H1 (cell line): ENCODE results near the gene RAB36. TPM values are rescaled to one million over a fixed set of nuclear protein-coding genes. Genes with fewer than 3 reads are reported as not detected.

Experiments used
- CTCF ChIA-PET: fragments of 300-600 bp; sonication (Branson Sonifier 250); formaldehyde crosslinking; loops from one replicate; lab custom pipeline; 2021; ENCODE audit not compliant: partially characterized antibody; lab: Charles Lee
- POLR2A ChIA-PET: fragments of 300-600 bp; sonication (Branson Sonifier 250); formaldehyde crosslinking; loops from one replicate; lab custom pipeline; 2021; ENCODE audit warnings: inconsistent platforms; ENCODE audit not compliant: partially characterized antibody; lab: Charles Lee
- DNase-seq, 2 experiments: peaks; one replicate each; pipeline versions ENCODE4 v3.0.0 to v3.0.0-alpha.2; 2010 to 2022; ENCODE audit warnings: low spot score in 2 of 2, low read depth in 1 of 2, mixed read lengths in 1 of 2
- FAIRE-seq: peaks from 2 replicates; lab custom pipeline; 2011; peaks lifted over from hg19 to GRCh38; lab: Jason Lieb, UNC
- H2AFZ ChIP-seq: 2 replicates; pipeline ENCODE4 v1.8.1; 2012; ENCODE audit warnings: low read length, inconsistent platforms
- H2AK5ac ChIP-seq: 2 replicates; pipeline ENCODE4 v1.6.1; 2013; ENCODE audit warnings: low read depth, low read length
- H2BK120ac ChIP-seq: replicated peaks from 2 replicates; pipeline ENCODE3; 2013; ENCODE audit warnings: low read depth, low read length, inconsistent platforms
- H2BK12ac ChIP-seq: 2 replicates; pipeline ENCODE4 v1.6.1; 2013; ENCODE audit warnings: low read depth, low read length
- H2BK15ac ChIP-seq: 2 replicates; pipeline ENCODE4 v1.6.1; 2013; ENCODE audit warnings: low read length
- H2BK20ac ChIP-seq: 2 replicates; pipeline ENCODE4 v1.6.1; 2013; ENCODE audit warnings: low read length
- H2BK5ac ChIP-seq: 2 replicates; pipeline ENCODE4 v1.6.1; 2013; ENCODE audit warnings: low read depth, low read length
- H3K14ac ChIP-seq: 2 replicates; pipeline ENCODE4 v1.6.1; 2013; ENCODE audit warnings: inconsistent platforms; ENCODE audit not compliant: insufficient read length
- H3K18ac ChIP-seq: 2 replicates; pipeline ENCODE4 v1.6.1; 2013; ENCODE audit warnings: low read length; ENCODE audit errors: extremely low read depth
- H3K23ac ChIP-seq: 2 replicates; pipeline ENCODE4 v1.6.1; 2013; ENCODE audit warnings: inconsistent platforms; ENCODE audit not compliant: insufficient read length
- H3K23me2 ChIP-seq: 2 replicates; pipeline ENCODE4 v1.6.1; 2013; ENCODE audit warnings: low read depth, low read length
- H3K27ac ChIP-seq: 2 replicates; pipeline ENCODE4 v1.6.1; 2011; ENCODE audit warnings: low read depth, low read length, inconsistent platforms
- H3K27me3 ChIP-seq, 4 experiments: replicated peaks in 1 of 4; 1 replicate in 1 of 4; 2 replicates in 3 of 4; pipeline versions ENCODE4 v1.6.1 to v1.8.1; 2011 to 2013; ENCODE audit warnings: low read length in 3 of 4, mild to moderate bottlenecking in 3 of 4, inconsistent platforms in 2 of 4, mixed read lengths in 2 of 4, moderate library complexity in 1 of 4; ENCODE audit not compliant: control insufficient read depth in 3 of 4, insufficient read depth in 3 of 4; ENCODE audit errors: extremely low read depth in 1 of 4
- H3K36me3 ChIP-seq, 4 experiments: 2 replicates each; pipeline versions ENCODE4 v1.6.1 to v1.8.1; 2011 to 2013; ENCODE audit warnings: mild to moderate bottlenecking in 4 of 4, low read length in 3 of 4, moderate library complexity in 2 of 4, control low read depth in 1 of 4, inconsistent platforms in 1 of 4; ENCODE audit not compliant: insufficient read depth in 4 of 4, control insufficient read depth in 2 of 4
- H3K4ac ChIP-seq: replicated peaks from 2 replicates; pipeline ENCODE3; 2013; ENCODE audit warnings: low read length, low read depth, mixed read lengths, inconsistent platforms; ENCODE audit not compliant: insufficient read length
- H3K4me1 ChIP-seq, 4 experiments: replicated peaks in 1 of 4; 1 replicate in 1 of 4; 2 replicates in 3 of 4; pipeline versions ENCODE4 v1.6.1 to v1.8.1; 2011 to 2013; ENCODE audit warnings: low read length in 3 of 4, inconsistent platforms in 2 of 4, mixed read lengths in 1 of 4; ENCODE audit not compliant: insufficient read depth in 4 of 4, control insufficient read depth in 3 of 4
- H3K4me2 ChIP-seq, 2 experiments: 2 replicates each; pipeline versions ENCODE4 v1.6.1 to v1.8.1; 2011 to 2013; ENCODE audit warnings: low read depth in 2 of 2, low read length in 2 of 2, control low read depth in 1 of 2, inconsistent platforms in 1 of 2, mild to moderate bottlenecking in 1 of 2; ENCODE audit not compliant: insufficient read depth in 1 of 2
- H3K4me3 ChIP-seq, 4 experiments: fragments of 200-600, 300-600 bp in 1 of 4; sonication (generic), shearing (Covaris generic), sonication (Bioruptor Twin) in 1 of 4; 2 replicates each; pipeline versions ENCODE4 v1.5.1 to v1.8.1; 2011 to 2016; ENCODE audit warnings: low read length in 4 of 4, low read depth in 3 of 4, control low read depth in 2 of 4, inconsistent platforms in 2 of 4, mild to moderate bottlenecking in 2 of 4, mixed read lengths in 1 of 4, moderate library complexity in 1 of 4; ENCODE audit not compliant: insufficient read depth in 2 of 4; ENCODE audit errors: extremely low read depth in 1 of 4
- H3K56ac ChIP-seq: replicated peaks from 2 replicates; pipeline ENCODE3; 2013; ENCODE audit warnings: low read depth, mild to moderate bottlenecking, mixed read lengths, low read length, inconsistent platforms; ENCODE audit not compliant: insufficient read length
- H3K79me1 ChIP-seq: 2 replicates; pipeline ENCODE4 v1.6.1; 2013; ENCODE audit warnings: low read depth, low read length, control low read depth
- H3K79me2 ChIP-seq, 2 experiments: 2 replicates each; pipeline versions ENCODE4 v1.6.1 to v1.8.1; 2012 to 2013; ENCODE audit warnings: low read length in 2 of 2, mild to moderate bottlenecking in 2 of 2, inconsistent platforms in 1 of 2; ENCODE audit not compliant: insufficient read depth in 2 of 2, control insufficient read depth in 1 of 2
- H3K9ac ChIP-seq, 4 experiments: replicated peaks in 1 of 4; 1 replicate in 1 of 4; 2 replicates in 3 of 4; pipeline versions ENCODE4 v1.6.1 to v1.8.1; 2011 to 2013; ENCODE audit warnings: low read depth in 3 of 4, low read length in 3 of 4, control low read depth in 2 of 4, mild to moderate bottlenecking in 2 of 4, moderate library complexity in 2 of 4, inconsistent platforms in 1 of 4; ENCODE audit errors: extremely low read depth in 1 of 4
- H3K9me3 ChIP-seq, 2 experiments: 2 replicates each; pipeline versions ENCODE4 v1.6.1 to v1.8.1; 2012 to 2013; ENCODE audit warnings: mild to moderate bottlenecking in 2 of 2, moderate library complexity in 2 of 2, control low read depth in 1 of 2, inconsistent platforms in 1 of 2, low read depth in 1 of 2, low read length in 1 of 2, mixed read lengths in 1 of 2; ENCODE audit not compliant: insufficient read depth in 2 of 2
- H4K20me1 ChIP-seq, 2 experiments: replicated peaks in 1 of 2; 2 replicates each; pipeline versions ENCODE3 to v1.8.1; 2011 to 2013; ENCODE audit warnings: inconsistent platforms in 2 of 2, low read length in 2 of 2, mild to moderate bottlenecking in 1 of 2; ENCODE audit not compliant: insufficient read depth in 2 of 2, control insufficient read depth in 1 of 2
- H4K5ac ChIP-seq: 2 replicates; pipeline ENCODE4 v1.6.1; 2013; ENCODE audit warnings: low read length, low read depth, mixed read lengths, inconsistent platforms; ENCODE audit not compliant: insufficient read length
- H4K8ac ChIP-seq: 2 replicates; pipeline ENCODE4 v1.8.0; 2013; ENCODE audit warnings: mild to moderate bottlenecking, moderate library complexity, low read length, inconsistent platforms; ENCODE audit not compliant: insufficient read depth; ENCODE audit errors: extremely low read depth
- H4K91ac ChIP-seq: replicated peaks from 2 replicates; pipeline ENCODE3; 2013; ENCODE audit warnings: low read length, mixed read lengths, inconsistent platforms; ENCODE audit not compliant: insufficient read length
- ATF2 ChIP-seq: IDR thresholded peaks from 2 replicates; pipeline ENCODE4 v1.6.1; 2012; ENCODE audit warnings: low read length, inconsistent platforms
- CHD2 ChIP-seq: IDR thresholded peaks from 2 replicates; pipeline ENCODE4 v1.6.1; 2012; ENCODE audit warnings: low read length, improper control_type of control experiment
- GABPA ChIP-seq: IDR thresholded peaks from 2 replicates; pipeline ENCODE4 v1.6.1; 2011; ENCODE audit warnings: mild to moderate bottlenecking, low read length, moderate library complexity, borderline replicate concordance; ENCODE audit not compliant: insufficient read depth
- JUN ChIP-seq: IDR thresholded peaks from 2 replicates; pipeline ENCODE4 v1.6.1; 2011; ENCODE audit warnings: low read depth, mild to moderate bottlenecking, improper control_type of control experiment, low read length
- KDM4A ChIP-seq: IDR thresholded peaks from one replicate; pipeline ENCODE4 v1.7.1; 2012; ENCODE audit warnings: low read depth, mild to moderate bottlenecking, moderate library complexity, low read length, inconsistent platforms; ENCODE audit not compliant: severe bottlenecking
- POLR2AphosphoS5 ChIP-seq: IDR thresholded peaks from 2 replicates; pipeline ENCODE4 v1.6.1; 2011; ENCODE audit warnings: low read depth, low read length
- SIX5 ChIP-seq: IDR thresholded peaks from 2 replicates; pipeline ENCODE4 v1.6.1; 2011; ENCODE audit warnings: mild to moderate bottlenecking, low read depth, low read length
- TAF7 ChIP-seq: optimal IDR thresholded peaks from 2 replicates; pipeline ENCODE3; 2011; ENCODE audit warnings: low read depth, mild to moderate bottlenecking, inconsistent platforms, low read length, moderate library complexity, borderline replicate concordance
- USF2 ChIP-seq: IDR thresholded peaks from 2 replicates; pipeline ENCODE4 v1.6.1; 2011; ENCODE audit warnings: low read length, improper control_type of control experiment
- WGBS, 2 experiments: shearing (Covaris generic) in 1 of 2; methylation state at CpG; one replicate each; pipeline versions ENCODE4 v1.1.6 to v1.1.7; 2013 to 2015; ENCODE audit warnings: low lambda C conversion rate in 2 of 2, mixed read lengths in 2 of 2, inconsistent platforms in 1 of 2, low coverage in 1 of 2, missing lambda C conversion rate in 1 of 2; ENCODE audit not compliant: insufficient replicate concordance in 2 of 2, insufficient coverage in 1 of 2, insufficient read length in 1 of 2; ENCODE audit errors: extremely low coverage in 1 of 2, missing lambda C conversion rate in 1 of 2; 5-methylcytosine and 5-hydroxymethylcytosine counted together
- polyA plus RNA-seq, 7 experiments: library from polyadenylated mRNA; depleted of rRNA in 3 of 7; stranded (reverse) in 5 of 7; unstranded in 2 of 7; fragments of >200 nt in 5 of 7; fragments of 200-250 nt in 2 of 7; gene quantifications; 1 replicate in 5 of 7; 2 replicates in 1 of 7; 4 replicates in 1 of 7; pipeline versions ENCODE4 v1.2.1 to v1.2.3, GENCODE V29; 2011 to 2013; ENCODE audit warnings: missing spikeins in 2 of 7, mixed read lengths in 2 of 7
- total RNA-seq: library from RNA; stranded (reverse); fragmentation: NEBNext Ultra II Directional; extraction: Animal tissue kit (Norgen Biotek cat#: 25700); gene quantifications from 2 replicates; pipeline ENCODE4 v1.2.1, GENCODE V29; 2021

The RAB36 gene
- total and polyA plus RNA-seq, 2 of the 8 experiments (the other 6 are each of a cell fraction or from before 2014, with no cell fraction given): 1.0 to 1.5 TPM

- Histone ChIP-seq H2BK12ac (no peak overlapping the region), H4K20me1 (peaks cover 3 to 9% of the 10 kb centered on the region in 2 experiments), H3K9me3 (no peaks in the 10 kb centered on the region), H3K4ac (no peak overlapping the region), H2BK15ac (no peak overlapping the region), H4K8ac (no peak overlapping the region; the same call in 1 of the 2 replicates), H3K14ac (no peak overlapping the region), H3K18ac (no peak overlapping the region), H3K56ac (no peak overlapping the region), H3K27me3 (no peaks in the 10 kb centered on the region; a peak in 2 of 7 replicates), H3K4me1 (no peaks in the 10 kb centered on the region), H3K4me3 (no peak overlapping the region), H3K27ac (no peak overlapping the region), H4K91ac (no peak overlapping the region), H2BK120ac (no peak overlapping the region), H2AFZ (no peak overlapping the region), H2BK20ac (no peak overlapping the region), H2AK5ac (no peak overlapping the region), H3K36me3 (no peaks in the 10 kb centered on the region), H3K79me1 (peaks cover 3% of the 10 kb centered on the region; the same call in 1 of the 2 replicates), H3K79me2 (no peaks in the 10 kb centered on the region), H4K5ac (no peak overlapping the region), H3K4me2 (no peak overlapping the region), H3K9ac (no peak overlapping the region), H3K23ac (no peak overlapping the region), H2BK5ac (no peak overlapping the region), H3K23me2 (no peaks in the 10 kb centered on the region)
- 92% methylated on average over 8 of the region's 16 CpGs; no CpG with 5 or more reads in 1 of the 2 experiments for WGBS, 2 experiments
- ChIA-PET CTCF (interaction anchor here (0.8 to 3.3 kb wide), 5 partner anchors 8 to 140 kb away, joined by 3 to 13 read pairs (median 5); no protein-coding TSS in a partner anchor), POLR2A (interaction anchor here (0.8 kb wide), 1 partner anchor 9 kb away, joined by 3 read pairs; no protein-coding TSS in a partner anchor)
- FAIRE-seq: no peak
- DNase-seq: no peak
- TF ChIP-seq CHD2: no peak
- TF ChIP-seq TAF7: no peak
- TF ChIP-seq JUN: no peak
- no peak for TF ChIP-seq KDM4A
- no peak for TF ChIP-seq POLR2AphosphoS5
- no peak for TF ChIP-seq USF2
- TF ChIP-seq GABPA: no peak
- TF ChIP-seq SIX5: no peak
- no peak for TF ChIP-seq ATF2
Observed at GRCh38 chr22:23097412-23098229, 47.7 kb upstream of the RAB36 start.
